Caki2 (cell line): ENCODE results near the gene PITPNM2. TPM values are rescaled to one million over a fixed set of nuclear protein-coding genes. Genes with fewer than 3 reads are reported as not detected.

Source experiments
- DNase-seq: peaks from one replicate; pipeline ENCODE4 v3.0.0-alpha.2; 2015; ENCODE audit warnings: low read depth
- in situ Hi-C: cut with HindIII; loops from 2 replicates; pipeline ENCODE4 v1.10.0; 2016; ENCODE audit warnings: low sequenced_read_pairs, low pct_unique_long_range_greater_than_20kb, mixed read lengths
- total RNA-seq: library from RNA; depleted of rRNA; stranded (reverse); fragments of >200 nt; shearing (Covaris generic); gene quantifications from 2 replicates; pipeline ENCODE4 v1.2.3, GENCODE V29; 2014; ENCODE audit warnings: low replicate concordance

The PITPNM2 gene
- total RNA-seq, 1 experiment from 2014 or later: 4.7 TPM

- in situ Hi-C loops: loop anchor here (5.0 kb wide), 1 partner anchor 72 kb away; no protein-coding TSS in a partner anchor
These were observed 21.3 kb downstream of the PITPNM2 start for GRCh38 chr12:123129621-123130020.

GRCh38 chr12:123127182-123127495, 23.8 kb downstream of the PITPNM2 start:
- DNase-seq: no peak
- in situ Hi-C loops: no loop called here

More at GRCh38 chr12:123129621-123130020, 21.3 kb downstream of the PITPNM2 start:
- DNase-seq: no peak

GRCh38 chr12:123126294-123127181, 24.4 kb downstream of the PITPNM2 start:
- DNase-seq: peak; percentile 92
- in situ Hi-C loops: no loop called here

- in situ Hi-C loops: no loop called here
- DNase-seq: no peak
These were observed 28.3 kb downstream of the PITPNM2 start for GRCh38 chr12:123122626-123123025.

GRCh38 chr12:123121670-123122069, 29.2 kb downstream of the PITPNM2 start:
- no peak for DNase-seq
- in situ Hi-C loops: no loop called here

- no peak for DNase-seq
- in situ Hi-C loops: no loop called here
These were observed 30.3 kb downstream of the PITPNM2 start for GRCh38 chr12:123120452-123121166.

- in situ Hi-C loops: no loop called here
- DNase-seq: no peak
These were observed 31.1 kb downstream of the PITPNM2 start for GRCh38 chr12:123119808-123120207.

GRCh38 chr12:123118497-123118896, 32.4 kb downstream of the PITPNM2 start:
- in situ Hi-C loops: no loop called here
- DNase-seq: no peak

GRCh38 chr12:123115409-123116121, 35.3 kb downstream of the PITPNM2 start:
- in situ Hi-C loops: no loop called here
- DNase-seq: no peak

GRCh38 chr12:123114304-123115083, 36.4 kb downstream of the PITPNM2 start:
- no peak for DNase-seq
- in situ Hi-C loops: no loop called here

GRCh38 chr12:123113026-123113425, 37.9 kb downstream of the PITPNM2 start:
- DNase-seq: no peak
- in situ Hi-C loops: no loop called here

- in situ Hi-C loops: no loop called here
These were observed 39.3 kb downstream of the PITPNM2 start for GRCh38 chr12:123111498-123112165.

GRCh38 chr12:123109319-123109772, 41.5 kb downstream of the PITPNM2 start:
- in situ Hi-C loops: no loop called here
- DNase-seq: no peak

More at GRCh38 chr12:123111498-123112165, 39.3 kb downstream of the PITPNM2 start:
- DNase-seq: no peak

- in situ Hi-C loops: no loop called here
- no peak for DNase-seq
These were observed 42.2 kb downstream of the PITPNM2 start for GRCh38 chr12:123108682-123109066.

GRCh38 chr12:123107926-123108681, 42.8 kb downstream of the PITPNM2 start:
- DNase-seq: no peak
- in situ Hi-C loops: no loop called here

- DNase-seq: no peak
These were observed 44.1 kb downstream of the PITPNM2 start for GRCh38 chr12:123106640-123107359.

More at GRCh38 chr12:123106640-123107359, 44.1 kb downstream of the PITPNM2 start:
- in situ Hi-C loops: no loop called here
